Stomach (tissue), 4 donors: Measurements from ENCODE around the gene ATP8A2.

Experiments used
- EP300 ChIP-seq: sonication (generic); formaldehyde crosslinking; IDR thresholded peaks from one replicate; pipeline ENCODE4 v1.6.1; 2017; ENCODE audit warnings: antibody characterized with exemption
- POLR2A ChIP-seq, 4 donors: fragments of 450-650 bp; IDR thresholded peaks; one replicate each; pipeline ENCODE4 v1.6.1; 2016; ENCODE audit warnings: antibody characterized with exemption in 4 of 4, control low read depth in 2 of 4, mild to moderate bottlenecking in 1 of 4, moderate library complexity in 1 of 4
- POLR2AphosphoS5 ChIP-seq, 3 donors: sonication (generic); formaldehyde crosslinking; IDR thresholded peaks; one replicate each; pipeline ENCODE4 v1.6.1; 2016; ENCODE audit warnings: antibody characterized with exemption in 3 of 3
- TF ChIP-seq, protein P1 (sequence below), 7 experiments: fragments of 450-650 bp in 4 of 7; fragments of 200-600 bp in 3 of 7; sonication (generic) in 3 of 7; IDR thresholded peaks; one replicate each; pipeline ENCODE4 v1.5.1; 2016 to 2019; ENCODE audit warnings: antibody characterized with exemption in 7 of 7, control low read depth in 2 of 7, mild to moderate bottlenecking in 1 of 7

DNA sequence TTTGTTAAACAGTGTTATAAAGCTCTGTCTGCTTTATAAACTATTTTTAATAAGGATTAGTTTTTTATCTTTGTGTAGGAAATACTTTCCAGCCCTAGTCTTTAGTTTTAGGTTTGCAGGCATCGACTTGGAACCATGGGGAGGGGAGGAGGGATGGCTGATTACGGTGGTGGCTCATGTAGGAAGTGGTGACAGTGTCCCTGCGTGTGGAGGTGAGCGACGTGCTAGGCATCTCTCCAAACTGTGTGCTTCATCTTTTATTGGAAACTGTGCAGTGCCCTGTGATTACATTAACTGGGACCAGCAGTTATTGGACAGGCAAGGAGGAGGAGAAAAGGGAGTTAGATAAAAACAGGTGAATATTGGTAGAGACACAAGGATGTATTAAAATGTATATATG, 203.8 kb downstream of the ATP8A2 start:
- TF ChIP-seq POLR2AphosphoS5 (IDR thresholded peaks at IDR 0.05): no peak
- TF ChIP-seq EP300: no peak
- no peak for TF ChIP-seq POLR2A (IDR thresholded peaks at IDR 0.05)
- TF ChIP-seq, protein P1, sequence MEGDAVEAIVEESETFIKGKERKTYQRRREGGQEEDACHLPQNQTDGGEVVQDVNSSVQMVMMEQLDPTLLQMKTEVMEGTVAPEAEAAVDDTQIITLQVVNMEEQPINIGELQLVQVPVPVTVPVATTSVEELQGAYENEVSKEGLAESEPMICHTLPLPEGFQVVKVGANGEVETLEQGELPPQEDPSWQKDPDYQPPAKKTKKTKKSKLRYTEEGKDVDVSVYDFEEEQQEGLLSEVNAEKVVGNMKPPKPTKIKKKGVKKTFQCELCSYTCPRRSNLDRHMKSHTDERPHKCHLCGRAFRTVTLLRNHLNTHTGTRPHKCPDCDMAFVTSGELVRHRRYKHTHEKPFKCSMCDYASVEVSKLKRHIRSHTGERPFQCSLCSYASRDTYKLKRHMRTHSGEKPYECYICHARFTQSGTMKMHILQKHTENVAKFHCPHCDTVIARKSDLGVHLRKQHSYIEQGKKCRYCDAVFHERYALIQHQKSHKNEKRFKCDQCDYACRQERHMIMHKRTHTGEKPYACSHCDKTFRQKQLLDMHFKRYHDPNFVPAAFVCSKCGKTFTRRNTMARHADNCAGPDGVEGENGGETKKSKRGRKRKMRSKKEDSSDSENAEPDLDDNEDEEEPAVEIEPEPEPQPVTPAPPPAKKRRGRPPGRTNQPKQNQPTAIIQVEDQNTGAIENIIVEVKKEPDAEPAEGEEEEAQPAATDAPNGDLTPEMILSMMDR (IDR thresholded peaks at IDR 0.05): no peak
